ENCODE measurements around the gene E2F6.

The E2F6 gene

DNA sequence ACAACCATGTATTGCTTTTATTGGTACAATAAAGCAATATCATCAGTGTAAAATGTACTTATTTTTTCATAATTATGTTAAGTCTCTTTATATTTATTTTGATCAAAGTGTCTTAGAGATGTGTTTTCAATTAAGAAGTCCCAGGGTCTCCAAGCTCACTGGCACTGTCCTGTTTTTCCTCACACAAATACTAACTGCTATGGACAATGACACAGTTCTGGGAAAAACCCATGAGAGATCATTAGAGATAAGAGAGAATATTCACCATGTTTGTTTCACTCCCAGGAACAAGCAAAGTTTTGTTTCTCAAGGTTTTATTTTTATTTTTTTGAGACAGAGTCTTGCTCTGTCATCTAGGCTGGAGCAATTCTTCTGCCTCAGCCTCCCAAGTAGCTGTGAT, 38.7 kb downstream of the E2F6 start:
- no peaks in the 10 kb centered on the region for H3K36me3 ChIP-seq
- H3K27ac ChIP-seq, result no peak overlapping the region
- TF ChIP-seq CTCF (IDR thresholded peaks at IDR 0.05), result no peak
- no peaks in the 10 kb centered on the region for H3K4me1 ChIP-seq (ENCODE audit: control insufficient read depth in 1 of 2, insufficient read depth in 1 of 2, low read depth in 1 of 2, low read length in 1 of 2)
- no peaks in the 10 kb centered on the region for H3K9me3 ChIP-seq
- H3K27me3 ChIP-seq, result no peaks in the 10 kb centered on the region
- no peak overlapping the region for H3K4me3 ChIP-seq (ENCODE audit: low read depth in 1 of 2, low read length in 1 of 2)

DNA sequence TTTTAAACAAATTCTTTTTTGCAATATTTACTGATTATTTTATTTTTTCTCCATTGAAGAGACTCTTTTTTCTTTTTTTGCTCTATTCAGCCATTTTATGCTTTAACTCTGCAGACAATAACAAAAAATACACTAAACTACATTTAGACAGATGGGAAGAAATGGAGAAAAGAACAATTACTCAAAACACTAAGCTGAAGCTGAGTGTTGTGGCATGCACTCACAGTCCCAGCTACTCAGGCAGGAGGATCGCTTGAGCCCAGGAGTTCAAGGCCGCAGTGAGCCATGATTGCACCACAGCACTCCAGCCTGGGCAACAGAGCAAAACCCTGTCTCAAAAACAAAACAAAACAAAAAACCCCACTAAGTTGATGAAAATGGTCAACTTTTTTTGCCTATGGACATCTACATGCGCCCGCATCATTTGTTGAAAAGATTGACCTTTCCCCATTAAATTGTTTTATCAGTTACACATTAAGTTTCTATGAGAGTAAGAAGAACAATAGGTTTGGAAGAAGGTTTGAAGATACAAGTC, 43.0 kb downstream of the E2F6 start:
- TF ChIP-seq CTCF (IDR thresholded peaks at IDR 0.05), result no peak
- Histone ChIP-seq H3K4me3 (ENCODE audit: low read depth in 1 of 2, low read length in 1 of 2) (no peak overlapping the region), H3K36me3 (no peaks in the 10 kb centered on the region), H3K27me3 (no peaks in the 10 kb centered on the region), H3K4me1 (ENCODE audit: control insufficient read depth in 1 of 2, insufficient read depth in 1 of 2, low read depth in 1 of 2, low read length in 1 of 2) (no peaks in the 10 kb centered on the region), H3K27ac (no peak overlapping the region), H3K9me3 (no peaks in the 10 kb centered on the region)

GRCh38 chr2:11422491-11422865, 43.5 kb downstream of the E2F6 start:
- TF ChIP-seq CTCF (IDR thresholded peaks at IDR 0.05), result no peak
- H3K4me1 ChIP-seq (ENCODE audit: control insufficient read depth in 1 of 2, insufficient read depth in 1 of 2, low read depth in 1 of 2, low read length in 1 of 2), result no peaks in the 10 kb centered on the region
- no peak overlapping the region for H3K4me3 ChIP-seq (ENCODE audit: low read depth in 1 of 2, low read length in 1 of 2)
- no peak overlapping the region for H3K27ac ChIP-seq
- H3K9me3 ChIP-seq, result no peaks in the 10 kb centered on the region
- no peaks in the 10 kb centered on the region for H3K27me3 ChIP-seq
- H3K36me3 ChIP-seq, result no peaks in the 10 kb centered on the region

GRCh38 chr2:11421863-11422490, 44.0 kb downstream of the E2F6 start:
- Histone ChIP-seq H3K4me3 (ENCODE audit: low read depth in 1 of 2, low read length in 1 of 2) (no peak overlapping the region), H3K27ac (no peak overlapping the region), H3K27me3 (no peaks in the 10 kb centered on the region), H3K36me3 (no peaks in the 10 kb centered on the region), H3K9me3 (no peaks in the 10 kb centered on the region), H3K4me1 (ENCODE audit: control insufficient read depth in 1 of 2, insufficient read depth in 1 of 2, low read depth in 1 of 2, low read length in 1 of 2) (no peaks in the 10 kb centered on the region)
- no peak for TF ChIP-seq CTCF (IDR thresholded peaks at IDR 0.05)

DNA sequence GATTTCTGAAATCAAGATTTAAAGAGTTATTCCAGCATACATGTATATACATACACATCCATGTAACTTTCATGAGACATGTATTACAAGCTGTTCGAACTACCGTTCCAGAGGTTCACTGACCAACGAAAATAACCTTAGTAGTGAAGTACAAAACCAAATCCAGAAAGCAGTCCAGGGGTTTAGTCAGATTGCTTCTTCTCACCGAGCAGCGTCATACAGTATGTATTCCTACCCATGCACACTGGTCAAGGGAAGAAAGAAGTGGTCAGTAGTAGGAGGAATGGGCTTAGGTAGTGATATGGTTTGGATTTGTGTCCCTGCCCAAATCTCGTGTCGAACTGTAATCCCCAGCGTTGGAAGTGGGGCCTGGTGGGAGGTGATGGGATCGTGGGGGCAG, 45.3 kb downstream of the E2F6 start:
- no peak overlapping the region for H3K27ac ChIP-seq
- H3K9me3 ChIP-seq, result no peaks in the 10 kb centered on the region
- H3K36me3 ChIP-seq, result no peaks in the 10 kb centered on the region
- no peak overlapping the region for H3K4me3 ChIP-seq (ENCODE audit: low read depth in 1 of 2, low read length in 1 of 2)
- TF ChIP-seq CTCF (IDR thresholded peaks at IDR 0.05), result no peak
- no peaks in the 10 kb centered on the region for H3K4me1 ChIP-seq (ENCODE audit: control insufficient read depth in 1 of 2, insufficient read depth in 1 of 2, low read depth in 1 of 2, low read length in 1 of 2)
- no peaks in the 10 kb centered on the region for H3K27me3 ChIP-seq
